ENCODE results near the gene CTSD.

The CTSD gene

DNA sequence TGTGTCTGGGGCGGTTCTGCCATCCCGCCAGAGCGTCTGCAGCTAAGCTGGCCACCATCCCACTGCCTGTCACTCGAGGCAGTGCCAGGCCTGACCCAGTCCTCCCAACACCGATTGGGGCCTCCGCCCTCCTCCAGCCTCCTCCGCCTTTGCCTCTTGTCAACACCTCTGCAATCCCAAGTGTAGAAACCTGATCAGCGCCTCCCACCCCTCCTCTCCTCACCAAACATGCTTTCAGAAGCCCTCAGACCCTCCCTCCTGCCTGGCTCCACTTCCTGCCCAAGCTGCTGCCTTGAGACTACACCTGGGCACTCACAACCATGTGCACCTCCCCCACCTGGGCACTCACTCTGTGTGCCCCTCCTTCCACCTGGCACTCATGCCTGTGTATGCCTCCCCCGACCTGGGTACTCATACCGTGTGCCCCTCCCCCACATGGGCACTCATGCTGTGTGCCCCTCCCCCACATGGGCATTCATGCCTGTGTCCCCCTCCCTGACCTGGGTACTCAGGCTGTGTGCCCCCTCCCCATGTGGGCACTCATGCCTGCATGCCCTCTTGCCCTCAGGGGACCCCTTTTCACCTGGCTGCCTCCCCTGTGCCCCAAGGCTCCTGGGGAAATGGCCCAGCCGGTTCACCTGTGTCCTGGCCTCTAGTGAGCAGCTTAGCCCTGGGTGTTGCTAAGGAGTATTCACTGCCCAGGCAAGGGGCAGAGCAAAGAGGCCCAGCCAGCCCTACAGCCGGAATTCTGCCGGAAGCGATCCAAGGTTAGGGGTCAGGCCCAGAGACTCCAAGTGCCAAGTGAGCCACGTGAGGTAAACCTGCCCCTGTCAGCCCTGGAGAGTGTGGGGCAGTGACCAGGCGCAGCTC, 7.8 kb downstream of the CTSD start:
- no peak for DNase-seq (ENCODE audit: low read depth, low spot score)

GRCh38 chr11:1755344-1755691, 8.4 kb downstream of the CTSD start:
- DNase-seq (ENCODE audit: low read depth, low spot score) = no peak

GRCh38 chr11:1754376-1755150, 9.2 kb downstream of the CTSD start:
- DNase-seq (ENCODE audit: low read depth, low spot score) = no peak

DNA sequence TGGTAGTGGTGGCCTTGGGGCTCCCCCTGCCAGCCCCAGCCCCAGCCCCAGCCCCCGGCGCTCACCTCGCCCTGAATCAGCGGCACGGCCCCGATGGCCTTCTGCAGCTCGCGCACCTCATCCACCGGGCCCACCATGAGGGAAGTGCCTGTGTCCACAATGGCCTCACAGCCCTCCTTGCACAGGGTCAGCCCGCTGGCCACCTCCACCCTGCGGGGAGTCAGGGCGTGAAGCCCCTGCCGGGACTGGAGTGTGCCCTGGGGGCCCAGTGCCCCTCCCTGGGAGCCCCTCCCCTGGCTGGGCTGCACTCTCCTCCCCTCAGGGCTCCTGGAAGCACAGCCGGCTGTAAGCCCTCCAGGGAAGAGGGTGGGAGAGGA, 9.8 kb downstream of the CTSD start:
- no peak for DNase-seq (ENCODE audit: low read depth, low spot score)

DNA sequence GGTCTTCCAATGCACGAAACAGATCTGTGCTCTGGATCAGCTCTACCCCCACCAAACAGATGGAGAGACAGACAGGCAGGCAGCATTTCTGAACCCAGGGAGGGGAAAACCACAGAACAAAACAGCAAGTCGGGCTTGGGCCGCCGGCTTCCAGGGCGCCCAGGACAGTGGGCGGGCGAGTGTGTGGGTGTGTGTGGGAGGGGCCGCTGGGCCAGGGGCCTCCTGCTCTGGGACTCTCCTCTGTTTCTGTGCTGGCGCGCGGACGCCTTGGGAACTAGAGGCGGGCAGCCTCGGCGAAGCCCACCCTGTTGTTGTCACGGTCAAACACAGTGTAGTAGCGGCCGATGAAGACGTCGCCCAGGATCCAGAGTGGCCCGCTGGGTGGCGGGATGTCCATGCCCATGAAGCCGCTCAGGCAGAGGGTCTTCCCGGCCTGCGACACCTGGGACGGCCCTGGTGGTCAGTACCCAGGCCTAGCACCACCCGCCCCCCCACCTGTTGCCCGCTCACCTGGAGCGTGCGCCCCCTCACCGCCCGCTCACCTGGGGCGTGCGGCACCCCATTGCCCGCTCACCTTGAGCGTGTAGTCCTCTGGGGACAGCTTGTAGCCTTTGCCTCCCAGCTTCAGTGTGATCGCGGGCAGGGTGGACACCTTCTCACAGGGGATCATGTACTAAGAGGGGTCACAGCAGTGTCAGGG, 10.3 kb downstream of the CTSD start:
- no peak for DNase-seq (ENCODE audit: low read depth, low spot score)

DNA sequence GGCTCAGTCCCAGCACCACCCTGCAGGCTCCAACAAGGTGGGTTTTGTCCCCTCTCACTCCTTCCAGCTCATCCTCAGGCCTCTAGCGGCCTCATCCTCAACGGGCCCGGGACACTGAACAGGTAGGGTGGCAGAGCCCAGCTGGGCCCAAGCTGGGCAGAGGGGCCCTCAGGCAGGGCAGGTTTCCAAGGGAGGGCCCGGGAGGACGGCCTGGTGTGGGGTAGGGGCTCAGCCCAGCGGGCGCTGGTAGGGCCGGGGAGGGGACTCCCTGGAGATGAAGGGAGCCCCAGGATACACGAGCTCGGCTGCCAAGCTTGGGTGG, 10.9 kb downstream of the CTSD start:
- DNase-seq (ENCODE audit: low read depth, low spot score) = no peak

DNA sequence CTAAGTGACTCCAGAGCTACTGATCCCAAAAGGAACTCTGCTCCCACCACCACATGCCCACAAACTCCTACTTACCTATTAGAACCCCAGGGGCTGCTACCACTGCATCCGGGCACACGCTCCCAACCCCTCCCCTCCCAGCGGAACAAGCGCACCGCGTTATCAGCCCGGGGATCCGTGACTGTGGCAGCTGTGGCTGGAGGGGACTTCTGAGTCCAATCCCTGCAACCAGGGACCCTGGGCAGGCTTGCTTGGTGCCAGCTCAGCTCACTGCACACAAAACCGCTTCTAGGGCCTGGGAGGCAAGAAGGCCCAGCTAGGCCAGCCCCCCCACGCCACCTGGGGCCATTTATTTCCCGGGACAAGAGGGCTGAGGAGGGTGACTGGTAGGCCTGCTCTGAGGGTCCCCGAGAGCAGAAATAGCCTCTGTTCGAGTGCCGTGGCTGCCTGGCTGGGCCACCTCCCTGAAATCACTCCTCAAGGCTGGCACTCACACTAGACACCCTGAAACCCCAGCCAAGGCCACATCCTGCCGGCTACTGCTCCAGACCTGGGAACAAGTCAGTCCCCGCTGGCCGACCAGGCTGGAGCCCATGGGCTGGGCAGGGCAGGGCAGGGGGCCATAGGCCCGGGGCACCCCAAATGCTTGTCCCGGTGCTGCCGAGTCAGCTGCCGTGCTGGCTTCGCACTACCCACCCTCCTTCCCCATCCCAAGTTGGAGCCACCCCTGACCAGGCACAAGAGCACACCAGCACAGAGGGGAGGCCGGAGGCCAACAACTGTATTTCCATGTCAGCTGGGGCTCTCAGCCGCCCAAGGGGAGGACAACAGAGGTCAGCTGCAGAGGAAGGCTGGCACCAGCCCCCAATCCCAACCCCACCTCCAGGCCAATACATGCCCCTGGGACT, 11.5 kb downstream of the CTSD start:
- no peak for DNase-seq (ENCODE audit: low read depth, low spot score)

DNA sequence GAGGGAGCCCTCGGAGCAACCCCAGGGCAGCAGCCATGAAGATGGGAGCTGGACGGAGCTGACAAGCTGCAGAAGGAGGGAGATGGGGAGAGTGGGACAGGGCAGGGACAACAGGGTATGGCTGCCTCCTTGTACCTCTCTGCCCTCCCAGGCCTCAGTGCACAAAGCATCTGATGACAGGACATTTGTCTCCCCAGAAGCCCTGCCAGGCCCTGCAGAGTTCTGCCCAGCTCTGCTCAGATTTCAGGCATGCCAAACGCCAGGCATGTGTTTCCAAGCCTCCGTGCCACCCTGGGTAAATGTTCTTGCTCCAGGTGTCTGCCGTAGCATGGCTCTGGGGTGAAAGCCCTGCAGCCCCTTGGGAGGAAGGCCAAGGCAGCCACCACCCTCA, 12.2 kb downstream of the CTSD start:
- no peak for DNase-seq (ENCODE audit: low read depth, low spot score)

GRCh38 chr11:1750840-1751530, 12.7 kb downstream of the CTSD start:
- DNase-seq (ENCODE audit: low read depth, low spot score) = no peak

GRCh38 chr11:1750481-1750839, 13.3 kb downstream of the CTSD start, which contains the start of gene IFITM10:
TSS of gene IFITM10 (minus strand) at chr11:1750595. CDS start at chr11:1750442, 153 bp downstream.
- peak; percentile 59 for DNase-seq (ENCODE audit: low read depth, low spot score)

GRCh38 chr11:1749395-1750351, 14.1 kb downstream of the CTSD start:
- peak; percentile 81 for DNase-seq (ENCODE audit: low read depth, low spot score)

GRCh38 chr11:1748636-1749394, 14.9 kb downstream of the CTSD start:
- peak; percentile 77 for DNase-seq (ENCODE audit: low read depth, low spot score)

DNA sequence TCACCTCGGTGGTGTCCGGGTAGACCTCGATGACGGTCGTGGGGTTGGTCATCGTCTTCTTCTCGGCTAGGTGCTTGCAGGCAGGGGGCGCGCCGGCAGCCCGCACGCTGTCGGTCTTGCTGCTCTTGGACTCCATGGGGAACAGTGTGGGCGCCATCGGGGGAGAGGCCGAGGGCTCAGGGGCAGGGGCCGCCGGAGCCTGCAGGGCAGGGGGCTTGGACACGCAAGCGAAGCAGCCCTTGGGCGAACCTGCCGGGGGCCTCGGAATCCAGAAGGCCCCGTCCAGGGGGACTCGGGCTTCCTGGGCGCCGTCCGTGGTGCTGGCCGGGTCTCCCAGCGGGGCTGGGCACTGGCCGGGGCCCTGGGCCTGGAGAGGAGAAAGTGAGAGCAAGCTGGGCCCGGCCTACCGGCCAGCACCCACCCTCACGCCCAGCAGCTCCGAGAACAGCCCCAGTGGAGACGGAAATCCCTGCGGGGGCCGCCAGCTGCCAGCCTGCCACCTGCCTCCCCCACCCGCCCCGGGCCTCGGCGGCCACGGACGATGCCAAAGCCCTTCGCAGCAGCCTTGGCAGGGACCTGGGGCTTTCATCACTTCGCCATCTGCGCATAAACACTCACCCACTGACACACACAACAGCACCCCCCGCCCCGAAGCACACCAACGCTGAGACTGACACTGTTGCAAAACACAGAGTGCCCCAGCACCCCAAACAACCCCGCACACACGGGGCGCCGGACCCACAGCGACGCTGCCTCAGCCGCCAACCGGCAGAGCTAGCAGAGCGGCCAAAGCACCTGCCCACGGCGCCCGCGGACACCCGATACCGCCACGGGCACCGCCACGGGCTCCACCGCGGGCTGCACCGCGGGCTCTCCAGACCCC, 15.7 kb downstream of the CTSD start:
- DNase-seq (ENCODE audit: low read depth, low spot score) = peak; percentile 61

DNA sequence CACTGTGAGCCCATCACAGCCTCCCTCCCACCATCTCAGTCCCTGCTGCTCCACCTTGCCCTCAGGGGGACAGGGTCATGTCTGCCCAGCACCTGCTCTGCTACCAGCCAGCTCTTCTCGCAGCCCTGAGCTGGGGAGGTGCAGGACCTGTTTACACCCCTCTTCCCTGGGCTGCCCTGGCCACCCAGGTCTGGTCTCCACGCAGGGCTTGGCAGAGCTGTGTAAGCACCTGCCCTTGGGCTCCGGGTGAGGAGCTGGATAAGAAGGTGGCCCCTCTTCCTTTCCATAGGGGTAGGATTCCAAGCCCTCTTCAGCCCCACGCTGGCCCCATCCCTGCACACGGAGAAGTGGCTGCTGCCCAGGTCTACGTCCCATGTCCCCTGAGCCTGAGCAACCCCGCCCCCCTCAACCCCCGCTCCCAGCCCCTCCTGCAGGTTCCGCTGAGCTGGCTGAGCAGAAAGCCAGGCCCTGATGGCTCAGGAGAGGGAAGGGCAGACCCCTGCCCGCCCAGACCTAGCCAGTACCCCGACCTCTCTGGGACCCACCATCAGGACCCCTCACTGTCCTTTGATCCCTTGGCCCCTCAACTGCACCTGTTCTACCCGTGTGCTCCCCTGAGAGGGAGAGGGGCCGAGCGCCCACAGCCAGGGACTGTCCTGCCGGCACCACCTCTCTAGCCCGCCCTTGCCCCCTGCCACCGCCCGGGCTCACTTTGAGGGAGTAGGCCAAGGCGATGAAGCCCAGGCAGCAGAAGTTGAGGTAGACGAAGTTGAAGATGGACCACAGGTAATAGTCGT, 16.6 kb downstream of the CTSD start:
- DNase-seq (ENCODE audit: low read depth, low spot score) = no peak

- peak; percentile 4 for DNase-seq (ENCODE audit: low read depth, low spot score)
Measured at GRCh38 chr11:1746511-1746931, 17.2 kb downstream of the CTSD start.

- no peak for DNase-seq (ENCODE audit: low read depth, low spot score)
Measured at GRCh38 chr11:1745701-1746320, 17.9 kb downstream of the CTSD start.
